GM23338 (cell line): ENCODE data around the gene ERBB4. TPM values are rescaled to one million over a fixed set of nuclear protein-coding genes. Genes with fewer than 3 reads are reported as not detected.
A peak's percentile ranks its signal among the peaks of the same experiment; 100 is the strongest.

Experiments
- ATAC-seq: fragments of 200-7000 bp; cut with Tn5 transposase; 3 replicates; pipeline ENCODE4 v1.9.1; 2020
- DNase-seq: peaks from one replicate; pipeline ENCODE4 v3.0.0-alpha.2; 2015; ENCODE audit warnings: low spot score
- H2AFZ ChIP-seq: fragments of 200-600 bp; sonication (generic); 2 replicates; pipeline ENCODE4 v1.8.0; 2016; ENCODE audit warnings: antibody characterized with exemption, mild to moderate bottlenecking, moderate library complexity
- H3F3A ChIP-seq: fragments of 200-600 bp; sonication (generic); replicated peaks from 2 replicates; pipeline ENCODE4 v1.8.0; 2017; ENCODE audit warnings: antibody characterized with exemption, mixed run types, low read depth
- H3K27ac ChIP-seq: fragments of 200-600 bp; sonication (generic); 2 replicates; pipeline ENCODE4 v1.6.1; 2016; ENCODE audit warnings: low read depth
- H3K27me3 ChIP-seq: fragments of 200-600 bp; sonication (generic); 2 replicates; pipeline ENCODE4 v1.8.0; 2016; ENCODE audit warnings: mild to moderate bottlenecking, mixed run types, moderate library complexity; ENCODE audit not compliant: insufficient read depth
- H3K36me3 ChIP-seq: fragments of 200-600 bp; sonication (generic); 2 replicates; pipeline ENCODE4 v1.8.0; 2016; ENCODE audit warnings: mild to moderate bottlenecking; ENCODE audit not compliant: insufficient read depth
- H3K4me1 ChIP-seq: fragments of 200-600 bp; sonication (generic); 2 replicates; pipeline ENCODE4 v1.8.0; 2016; ENCODE audit warnings: mild to moderate bottlenecking, moderate library complexity; ENCODE audit not compliant: insufficient read depth
- H3K4me2 ChIP-seq: fragments of 200-600 bp; sonication (generic); 2 replicates; pipeline ENCODE4 v1.7.1; 2017; ENCODE audit warnings: mixed run types
- H3K4me3 ChIP-seq: fragments of 200-600 bp; sonication (generic); 2 replicates; pipeline ENCODE4 v1.6.1; 2016; ENCODE audit warnings: mixed run types
- H3K79me2 ChIP-seq: fragments of 200-600 bp; sonication (generic); replicated peaks from 2 replicates; pipeline ENCODE4 v1.8.0; 2017; ENCODE audit warnings: mild to moderate bottlenecking; ENCODE audit not compliant: insufficient read depth
- H3K9me2 ChIP-seq: fragments of 200-600 bp; sonication (generic); 2 replicates; pipeline ENCODE4 v1.8.0; 2017; ENCODE audit not compliant: insufficient read depth
- H4K20me1 ChIP-seq: fragments of 200-600 bp; sonication (generic); replicated peaks from 2 replicates; pipeline ENCODE4 v1.8.0; 2017; ENCODE audit warnings: mild to moderate bottlenecking; ENCODE audit not compliant: insufficient read depth
- H3K27ac Mint-ChIP-seq: 2 replicates; pipeline ENCODE4 v1.8.0; 2020; ENCODE audit warnings: inconsistent platforms, mild to moderate bottlenecking, moderate library complexity, mixed read lengths
- H3K27me3 Mint-ChIP-seq: 3 replicates; pipeline ENCODE4 v1.8.0; 2022; ENCODE audit warnings: low read depth, mild to moderate bottlenecking, moderate library complexity, mixed read lengths, inconsistent platforms; ENCODE audit not compliant: insufficient read depth, poor library complexity
- H3K36me3 Mint-ChIP-seq: 3 replicates; pipeline ENCODE4 v1.8.0; 2021; ENCODE audit warnings: low read depth, mild to moderate bottlenecking, inconsistent platforms, moderate library complexity, mixed read lengths
- H3K4me1 Mint-ChIP-seq: 3 replicates; pipeline ENCODE4 v1.8.0; 2020; ENCODE audit warnings: mild to moderate bottlenecking, inconsistent platforms, mixed read lengths
- H3K4me3 Mint-ChIP-seq: 3 replicates; pipeline ENCODE4 v1.8.0; 2021; ENCODE audit warnings: moderate library complexity, mild to moderate bottlenecking, inconsistent platforms, mixed read lengths
- H3K9me3 Mint-ChIP-seq: 3 replicates; pipeline ENCODE4 v1.8.0; 2020; ENCODE audit warnings: moderate library complexity, mild to moderate bottlenecking, inconsistent platforms, mixed read lengths
- CREB1 ChIP-seq: fragments of 250-450 bp; sonication (Bioruptor Pico); IDR thresholded peaks from 2 replicates; pipeline ENCODE4 v1.5.0; 2020; ENCODE audit warnings: low read depth, mild to moderate bottlenecking, moderate library complexity
- CTCF ChIP-seq, 2 experiments: fragments of 200-600 bp in 1 of 2; sonication (generic) in 1 of 2; conservative IDR thresholded peaks; 2 replicates each; pipeline versions ENCODE4 v1.5.1 to v1.6.1; 2016 to 2017; ENCODE audit warnings: antibody characterized with exemption in 2 of 2, low read depth in 2 of 2, mild to moderate bottlenecking in 2 of 2, moderate library complexity in 1 of 2
- ETS1 ChIP-seq: IDR thresholded peaks from 2 replicates; pipeline ENCODE4 v1.6.1; 2016; ENCODE audit warnings: antibody characterized with exemption
- EZH2 ChIP-seq: fragments of 200-600 bp; sonication (generic); IDR thresholded peaks from one replicate; pipeline ENCODE4 v1.8.0; 2017; ENCODE audit warnings: antibody characterized with exemption, mild to moderate bottlenecking, low read depth; ENCODE audit not compliant: unreplicated experiment
- EZH2phosphoT487 ChIP-seq: fragments of 200-600 bp; sonication (generic); IDR thresholded peaks from one replicate; pipeline ENCODE4 v1.8.1; 2018; ENCODE audit warnings: antibody characterized with exemption; ENCODE audit not compliant: unreplicated experiment
- JUNB ChIP-seq: IDR thresholded peaks from one replicate; pipeline ENCODE4 v1.6.1; 2016; ENCODE audit warnings: antibody characterized with exemption; ENCODE audit not compliant: unreplicated experiment
- NANOG ChIP-seq: IDR thresholded peaks from 2 replicates; pipeline ENCODE4 v1.6.1; 2016; ENCODE audit warnings: antibody characterized with exemption, borderline replicate concordance
- POLR2AphosphoS5 ChIP-seq: IDR thresholded peaks from 2 replicates; pipeline ENCODE4 v1.6.1; 2016; ENCODE audit warnings: antibody characterized with exemption, low read depth
- REST ChIP-seq: IDR thresholded peaks from one replicate; pipeline ENCODE4 v1.6.1; 2018; ENCODE audit warnings: antibody characterized with exemption; ENCODE audit not compliant: unreplicated experiment
- STAT1 ChIP-seq: IDR thresholded peaks from one replicate; pipeline ENCODE4 v1.6.1; 2016; ENCODE audit warnings: antibody characterized with exemption; ENCODE audit not compliant: unreplicated experiment
- ZNF114 ChIP-seq: fragments of 250-450 bp; sonication (Bioruptor Pico); IDR thresholded peaks from 2 replicates; pipeline ENCODE4 v1.5.0; 2020; ENCODE audit warnings: mild to moderate bottlenecking, moderate library complexity
- ZNF331 ChIP-seq: fragments of 250-450 bp; sonication (Bioruptor Pico); IDR thresholded peaks from 2 replicates; pipeline ENCODE4 v1.5.0; 2020; ENCODE audit warnings: low read depth, mild to moderate bottlenecking, moderate library complexity
- ZNF462 ChIP-seq: fragments of 250-450 bp; sonication (Bioruptor Pico); IDR thresholded peaks from 2 replicates; pipeline ENCODE4 v1.5.0; 2020; ENCODE audit warnings: mild to moderate bottlenecking, moderate library complexity
- polyA plus RNA-seq: library from polyadenylated mRNA; unstranded; fragments of >200 nt; fragmentation: Nextera tagmentation; extraction: Ambion mirVana; gene quantifications from 2 replicates; pipeline ENCODE4 v1.2.1, GENCODE V29; 2016
- total RNA-seq: library from RNA; depleted of rRNA; stranded (reverse); fragments of >200 nt; shearing (Covaris generic); gene quantifications from 2 replicates; pipeline ENCODE4 v1.2.3, GENCODE V29; 2014

Gene ERBB4
- total and polyA plus RNA-seq, 2 experiments from 2014 or later = 0.73 to 1.1 TPM

- Histone ChIP-seq H3K27ac (peak overlapping the region; percentile 73; the same call in 1 of the 2 replicates), H3K27me3 (no peaks in the 10 kb centered on the region), H3K9me2 (no peaks in the 10 kb centered on the region), H2AFZ (0 out of 2 replicates have a peak overlapping the region, but pooled peaks have one; percentile 15), H3K4me2 (peak overlapping the region; percentile 22), H3K4me3 (no peak overlapping the region), H3F3A (no peaks in the 10 kb centered on the region), H4K20me1 (no peaks in the 10 kb centered on the region), H3K4me1 (peaks cover 40% of the 10 kb centered on the region), H3K79me2 (no peaks in the 10 kb centered on the region), H3K36me3 (peaks cover 8% of the 10 kb centered on the region; the same call in 1 of the 2 replicates)
- ATAC-seq (no peak), DNase-seq (no peak)
- Mint-ChIP-seq H3K27ac (peak overlapping the region; percentile 25), H3K27me3 (no peaks in the 10 kb centered on the region), H3K9me3 (peaks cover 30% of the 10 kb centered on the region), H3K4me1 (peaks cover 40% of the 10 kb centered on the region), H3K4me3 (no peak overlapping the region), H3K36me3 (peaks cover 34% of the 10 kb centered on the region)
- no peak for TF ChIP-seq STAT1
- no peak for TF ChIP-seq EZH2
- TF ChIP-seq REST = no peak
- TF ChIP-seq JUNB = no peak
- no peak for TF ChIP-seq NANOG
- TF ChIP-seq POLR2AphosphoS5 = no peak
- no peak for TF ChIP-seq ZNF331
- TF ChIP-seq EZH2phosphoT487 = no peak
- no peak for TF ChIP-seq CTCF (conservative IDR thresholded peaks at IDR 0.05; ENCODE audit: low read depth in 2 of 2)
- TF ChIP-seq ETS1 = no peak
- no peak for TF ChIP-seq ZNF462
- no peak for TF ChIP-seq CREB1 (CRISPR knock-in tag)
- TF ChIP-seq ZNF114 (CRISPR knock-in tag) = no peak
These were observed 429.4 kb downstream of the ERBB4 start for GRCh38 chr2:212109217-212109616.
